Ishikawa (cell line): ENCODE measurements around the gene CORO1C.

Source experiments
- CEBPB ChIP-seq: IDR thresholded peaks from 2 replicates; pipeline ENCODE4 v1.6.1; 2012
- EP300 ChIP-seq: IDR thresholded peaks from 2 replicates; pipeline ENCODE4 v1.6.1; 2012; ENCODE audit warnings: borderline replicate concordance
- NFIC ChIP-seq: IDR thresholded peaks from 2 replicates; pipeline ENCODE4 v1.6.1; 2012
- TF ChIP-seq, protein P1 (sequence below): IDR thresholded peaks from 2 replicates; pipeline ENCODE4 v1.6.1; 2012

DNA sequence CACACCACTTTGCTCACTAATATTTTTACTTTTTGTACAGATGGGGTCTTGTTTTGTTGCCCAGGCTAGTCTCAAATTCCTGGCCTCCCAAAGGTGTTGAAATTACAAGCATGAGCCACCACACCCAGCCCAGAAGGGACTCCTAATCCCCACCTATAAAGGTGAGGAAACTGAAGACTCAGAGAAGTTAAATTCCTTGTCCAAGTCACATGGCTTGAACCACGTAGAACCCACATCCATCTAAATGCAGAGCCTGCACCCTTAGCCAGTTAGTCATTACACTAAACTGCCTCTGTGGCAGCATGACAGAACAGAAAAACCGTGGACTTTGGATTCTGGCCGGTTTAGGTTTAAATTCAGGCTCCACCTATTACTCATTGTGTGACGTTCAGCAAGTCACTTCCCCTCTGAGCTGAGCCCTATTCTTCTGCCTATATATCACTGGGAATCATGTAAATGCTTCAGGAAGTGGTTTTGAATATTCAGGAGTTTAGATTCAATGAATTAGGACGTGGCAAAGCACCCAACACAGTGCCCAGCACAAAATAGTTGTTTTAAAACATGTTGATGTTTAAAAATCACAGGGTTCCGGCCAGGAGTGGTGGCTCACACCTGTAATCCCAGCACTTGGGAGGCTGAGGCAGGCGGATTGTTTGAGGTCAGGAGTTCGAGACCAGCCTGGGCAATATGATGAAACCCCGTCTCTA is 3.0 kb upstream of the CORO1C start:
- no peak for TF ChIP-seq EP300
- TF ChIP-seq, protein P1, sequence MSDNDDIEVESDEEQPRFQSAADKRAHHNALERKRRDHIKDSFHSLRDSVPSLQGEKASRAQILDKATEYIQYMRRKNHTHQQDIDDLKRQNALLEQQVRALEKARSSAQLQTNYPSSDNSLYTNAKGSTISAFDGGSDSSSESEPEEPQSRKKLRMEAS: no peak
- no peak for TF ChIP-seq CEBPB
- TF ChIP-seq NFIC: no peak
